ENCODE data around the gene UBAP2L.
A peak's percentile ranks its signal among the peaks of the same experiment; 100 is the strongest.
"Not testable (repeated sequence)": the region's sequence is repeated elsewhere in the genome, so short reads cannot be mapped to it uniquely, and the experiment has no call there.

Gene UBAP2L

GRCh38 chr1:154265586-154265985, 44.8 kb downstream of the UBAP2L start:
- Histone ChIP-seq H3K27ac (no peak overlapping the region), H3K4me3 (no peak overlapping the region)
- no peak for DNase-seq (ENCODE audit: low spot score)
- TF ChIP-seq CTCF (IDR thresholded peaks at IDR 0.05), result no peak

GRCh38 chr1:154270833-154271232, 50.1 kb downstream of the UBAP2L start:
- DNase-seq (ENCODE audit: low spot score), result no peak
- no peak for TF ChIP-seq CTCF (IDR thresholded peaks at IDR 0.05)
- H3K27ac ChIP-seq, result no peak overlapping the region
- H3K4me3 ChIP-seq, result no peak overlapping the region

- H3K4me3 ChIP-seq, result peak within 1 kb of the TSS; percentile 83
- peak; percentile 97 for DNase-seq (ENCODE audit: low spot score)
- H3K27ac ChIP-seq, result peak within 1 kb of the TSS; percentile 80 to 92
- TF ChIP-seq CTCF (IDR thresholded peaks at IDR 0.05), result peak; percentile 65
Observed at GRCh38 chr1:154272217-154272998, 51.7 kb downstream of the UBAP2L start, which contains the start of gene HAX1. TSS of gene HAX1 (plus strand) at chr1:154272629. CDS start at chr1:154272724, 95 bp downstream.

GRCh38 chr1:154272999-154273563, 52.3 kb downstream of the UBAP2L start:
- no peak for DNase-seq (ENCODE audit: low spot score)
- Histone ChIP-seq H3K4me3 (peak overlapping the region; percentile 83), H3K27ac (peak overlapping the region; percentile 80 to 92)
- no peak for TF ChIP-seq CTCF (IDR thresholded peaks at IDR 0.05)

- no peak for DNase-seq (ENCODE audit: low spot score)
- Histone ChIP-seq H3K4me3 (no peak overlapping the region), H3K27ac (no peak overlapping the region)
- TF ChIP-seq CTCF (IDR thresholded peaks at IDR 0.05), result no peak
Observed at GRCh38 chr1:154276797-154277196, 56.0 kb downstream of the UBAP2L start.

GRCh38 chr1:154287591-154287990, 66.8 kb downstream of the UBAP2L start:
- not testable (repeated sequence) for H3K4me3 ChIP-seq; H3K27ac ChIP-seq; DNase-seq (ENCODE audit: low spot score)

- no peak for TF ChIP-seq CTCF (IDR thresholded peaks at IDR 0.05)
- H3K27ac ChIP-seq, result no peak overlapping the region
- H3K4me3 ChIP-seq, result no peak overlapping the region
- DNase-seq (ENCODE audit: low spot score), result no peak
Observed at GRCh38 chr1:154288661-154289060, 67.9 kb downstream of the UBAP2L start.

Measured in coronary artery (tissue), 2 donors.